ENCODE data around the gene SPZ1.
"Not testable (repeated sequence)": the region's sequence is repeated elsewhere in the genome, so short reads cannot be mapped to it uniquely, and the experiment has no call there.

SPZ1 gene

GRCh38 chr5:80319702-80320101 is at the start of gene SPZ1:
SPZ1 (plus strand) TSS chr5:80320002; CDS start chr5:80320216, 214 bp downstream.
- no peak for TF ChIP-seq CTCF (IDR thresholded peaks at IDR 0.05; ENCODE audit: low read depth, low read length, missing control alignments)
- no peak within 1 kb of the TSS for H3K4me3 ChIP-seq (replicated peaks; ENCODE audit: low read depth, low read length)
- DNase-seq (ENCODE audit: extremely low read depth, low read depth) = no peak

- DNase-seq (ENCODE audit: extremely low read depth, low read depth); H3K4me3 ChIP-seq (replicated peaks; ENCODE audit: low read depth, low read length): not testable (repeated sequence)
Measured at GRCh38 chr5:80270543-80270942, 49.3 kb upstream of the SPZ1 start.

DNA sequence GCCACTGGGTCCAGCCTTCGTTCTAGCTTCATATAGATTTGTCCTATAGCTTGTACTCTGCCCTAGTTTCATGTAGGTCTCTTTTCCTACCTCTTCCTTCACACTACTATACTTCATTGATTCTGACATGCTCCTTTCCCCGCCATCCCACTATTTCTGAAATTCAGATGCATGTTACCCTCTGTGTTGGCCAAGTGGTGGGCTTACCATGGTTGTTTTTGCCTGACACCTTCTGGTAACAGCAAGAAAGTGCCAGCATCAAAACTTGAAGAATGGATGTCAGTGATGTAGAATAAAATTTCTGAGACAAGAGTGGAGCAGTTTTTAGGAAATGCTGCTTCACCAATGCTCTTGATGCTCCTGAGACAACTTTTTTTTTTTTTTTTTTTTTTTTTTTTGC is 44.5 kb upstream of the SPZ1 start:
- peak; percentile 44 for TF ChIP-seq CTCF (IDR thresholded peaks at IDR 0.05; ENCODE audit: low read depth, low read length, missing control alignments)
- no peak for DNase-seq (ENCODE audit: extremely low read depth, low read depth)
- H3K4me3 ChIP-seq (replicated peaks; ENCODE audit: low read depth, low read length) = no peak overlapping the region

GRCh38 chr5:80276186-80276585 is 43.6 kb upstream of the SPZ1 start:
- no peak overlapping the region for H3K4me3 ChIP-seq (replicated peaks; ENCODE audit: low read depth, low read length)
- TF ChIP-seq CTCF (IDR thresholded peaks at IDR 0.05; ENCODE audit: low read depth, low read length, missing control alignments) = no peak
- DNase-seq (ENCODE audit: extremely low read depth, low read depth) = no peak

GRCh38 chr5:80277191-80277590 is 42.6 kb upstream of the SPZ1 start:
- no peak for TF ChIP-seq CTCF (IDR thresholded peaks at IDR 0.05; ENCODE audit: low read depth, low read length, missing control alignments)
- DNase-seq (ENCODE audit: extremely low read depth, low read depth) = no peak
- H3K4me3 ChIP-seq (replicated peaks; ENCODE audit: low read depth, low read length) = no peak overlapping the region

DNA sequence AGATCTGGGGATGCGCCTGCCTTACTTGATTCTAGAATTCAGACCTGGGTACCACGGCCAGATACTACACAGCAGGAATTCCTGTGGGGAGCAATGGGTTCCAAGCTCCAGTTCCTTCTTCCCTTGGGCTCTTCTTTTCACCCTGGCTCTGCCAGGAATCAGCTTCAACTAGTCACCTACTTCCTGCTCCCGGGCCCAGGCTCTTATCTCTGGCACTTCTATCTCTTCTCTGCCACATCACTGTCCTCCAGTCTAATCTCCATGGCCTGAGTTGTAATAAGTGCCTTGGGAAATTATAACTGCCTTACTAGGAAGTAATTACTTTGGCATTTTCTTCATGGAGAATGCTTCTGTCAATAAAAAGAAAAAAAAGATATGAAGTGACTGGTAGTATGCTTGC is 37.7 kb upstream of the SPZ1 start:
- no peak for TF ChIP-seq CTCF (IDR thresholded peaks at IDR 0.05; ENCODE audit: low read depth, low read length, missing control alignments)
- H3K4me3 ChIP-seq (replicated peaks; ENCODE audit: low read depth, low read length) = no peak overlapping the region
- no peak for DNase-seq (ENCODE audit: extremely low read depth, low read depth)

GRCh38 chr5:80283360-80283759 is 36.4 kb upstream of the SPZ1 start:
- DNase-seq (ENCODE audit: extremely low read depth, low read depth) = no peak
- no peak for TF ChIP-seq CTCF (IDR thresholded peaks at IDR 0.05; ENCODE audit: low read depth, low read length, missing control alignments)
- no peak overlapping the region for H3K4me3 ChIP-seq (replicated peaks; ENCODE audit: low read depth, low read length)

All from HFF-Myc (cell line).